Common myeloid progenitor, CD34-positive (primary cell): Measurements from ENCODE around the gene RAB5B. TPM values are rescaled to one million over a fixed set of nuclear protein-coding genes. Genes with fewer than 3 reads are reported as not detected.

Experiments
- CTCF ChIA-PET: fragments of 350-600 bp; sonication (Branson Sonifier 250); formaldehyde crosslinking; loops from one replicate; lab custom pipeline; 2021; ENCODE audit warnings: antibody characterized with exemption; lab: Charles Lee
- POLR2A ChIA-PET: fragments of 350-600 bp; sonication (Branson Sonifier 250); formaldehyde crosslinking; loops from one replicate; lab custom pipeline; 2021; ENCODE audit warnings: antibody characterized with exemption; lab: Charles Lee
- DNase-seq, 3 donors: peaks; one replicate each; pipeline versions ENCODE4 v3.0.0 to v3.0.0-alpha.2; 2013
- H3K27ac ChIP-seq, 2 experiments: 1 replicate in 1 of 2; 2 replicates in 1 of 2; pipeline ENCODE4 v1.7.0; 2013; ENCODE audit warnings: inconsistent platforms in 2 of 2, low read length in 2 of 2, mild to moderate bottlenecking in 2 of 2, low read depth in 1 of 2, moderate library complexity in 1 of 2; ENCODE audit not compliant: severe bottlenecking in 2 of 2, insufficient read depth in 1 of 2, poor library complexity in 1 of 2
- H3K27me3 ChIP-seq, 5 experiments: replicated peaks in 2 of 5; 1 replicate in 3 of 5; 2 replicates in 2 of 5; pipeline versions ENCODE4 v1.6.1 to v1.7.0; 2013; ENCODE audit warnings: low read length in 4 of 5, mild to moderate bottlenecking in 2 of 5, moderate library complexity in 2 of 5, inconsistent platforms in 1 of 5; ENCODE audit not compliant: insufficient read depth in 5 of 5, control insufficient read depth in 4 of 5
- H3K36me3 ChIP-seq, 4 experiments: 1 replicate in 2 of 4; 2 replicates in 2 of 4; pipeline versions ENCODE4 v1.6.1 to v1.7.0; 2013; ENCODE audit warnings: low read length in 3 of 4, control low read depth in 1 of 4, mild to moderate bottlenecking in 1 of 4; ENCODE audit not compliant: control insufficient read depth in 4 of 4, insufficient read depth in 4 of 4
- H3K4me1 ChIP-seq, 4 experiments: 1 replicate in 3 of 4; 2 replicates in 1 of 4; pipeline versions ENCODE4 v1.6.1 to v1.7.1; 2013; ENCODE audit warnings: low read length in 3 of 4, mild to moderate bottlenecking in 3 of 4, control low read depth in 1 of 4, inconsistent platforms in 1 of 4, moderate library complexity in 1 of 4; ENCODE audit not compliant: control insufficient read depth in 4 of 4, insufficient read depth in 4 of 4; ENCODE audit errors: control extremely low read depth in 1 of 4
- H3K4me3 ChIP-seq, 7 experiments: 1 replicate in 4 of 7; 2 replicates in 3 of 7; pipeline versions ENCODE4 v1.5.1 to v1.7.0; 2013; ENCODE audit warnings: mild to moderate bottlenecking in 7 of 7, low read length in 6 of 7, moderate library complexity in 6 of 7, inconsistent platforms in 2 of 7, low read depth in 2 of 7, control low read depth in 1 of 7; ENCODE audit not compliant: insufficient read depth in 4 of 7, control insufficient read depth in 1 of 7; ENCODE audit errors: extremely low read depth in 1 of 7
- H3K9me3 ChIP-seq, 5 experiments: 1 replicate in 4 of 5; 2 replicates in 1 of 5; pipeline versions ENCODE4 v1.6.1 to v1.7.1; 2013; ENCODE audit warnings: low read length in 4 of 5, mild to moderate bottlenecking in 2 of 5, inconsistent platforms in 1 of 5, low read depth in 1 of 5, moderate library complexity in 1 of 5; ENCODE audit not compliant: control insufficient read depth in 4 of 5, insufficient read depth in 2 of 5; ENCODE audit errors: control extremely low read depth in 1 of 5
- WGBS: methylation state at CpG from one replicate; pipeline ENCODE4 v1.1.5; 2013; ENCODE audit not compliant: insufficient coverage; 5-methylcytosine and 5-hydroxymethylcytosine counted together
- polyA plus RNA-seq: library from polyadenylated mRNA; unstranded; fragments of 120-200 nt; gene quantifications from one replicate; pipeline ENCODE4 v1.2.1, GENCODE V29; 2013

RAB5B gene
- 43.4 TPM for polyA plus RNA-seq

- Histone ChIP-seq H3K27ac (peak within 1 kb of the TSS; percentile 79 to 93), H3K9me3 (no peaks in the 10 kb centered on the region), H3K27me3 (no peaks in the 10 kb centered on the region), H3K36me3 (peaks cover 5 to 39% (median 11%) of the 10 kb centered on the region in 4 experiments), H3K4me1 (peaks cover 14 to 35% (median 20%) of the 10 kb centered on the region in 4 experiments), H3K4me3 (peak within 1 kb of the TSS; percentile 89 to 100 (median 94))
- ChIA-PET CTCF (interaction anchor here (0.8 to 2.0 kb wide), 12 partner anchors 9 to 129 kb away, joined by 3 to 9 read pairs (median 4); no protein-coding TSS in a partner anchor), POLR2A (interaction anchor here (0.6 to 1.9 kb wide), 8 partner anchors 9 to 228 kb away, joined by 3 to 10 read pairs (median 3); partner anchors contain the start of gene PA2G4)
- under 1% methylated on average over 27 of the region's 39 CpGs for WGBS
- DNase-seq, result peak; percentile 100
Measured at GRCh38 chr12:55973599-55974307, at the start of gene RAB5B. Gene RAB5B, plus strand, starts transcription at chr12:55974078. Its CDS starts 12,883 bp downstream, at chr12:55986961.

- POLR2A ChIA-PET, result no interaction called here
Measured at GRCh38 chr12:55925371-55925770, 48.5 kb upstream of the RAB5B start.

GRCh38 chr12:55925870-55926737 is 47.8 kb upstream of the RAB5B start:
- Histone ChIP-seq H3K4me3 (peak overlapping the region; percentile 83 to 100 (median 99)), H3K4me1 (peaks cover 23 to 54% (median 42%) of the 10 kb centered on the region in 4 experiments), H3K27ac (peak overlapping the region; percentile 90 to 97), H3K36me3 (peaks cover 0 to 30% (median 7%) of the 10 kb centered on the region in 4 experiments), H3K27me3 (no peaks in the 10 kb centered on the region), H3K9me3 (no peaks in the 10 kb centered on the region)
- WGBS, result 5% methylated on average over 5 of the region's 10 CpGs
- POLR2A ChIA-PET, result interaction anchor here (0.6 to 3.2 kb wide), 3 partner anchors 14 to 96 kb away, joined by 3 to 13 read pairs (median 3); partner anchors contain the start of gene DNAJC14
- CTCF ChIA-PET, result interaction anchor here (0.6 to 4.5 kb wide), 22 partner anchors 10 to 187 kb away, joined by 3 to 31 read pairs (median 4); partner anchors contain the start of genes DNAJC14, ORMDL2 and SARNP
- DNase-seq, result no peak

More at GRCh38 chr12:55925371-55925770, 48.5 kb upstream of the RAB5B start:
- 94% methylated on average over 3 of the region's 4 CpGs for WGBS
- H3K27ac ChIP-seq, result peak overlapping the region in 1 of 2 experiments; percentile 4
- H3K4me1 ChIP-seq, result peaks cover 23 to 46% (median 35%) of the 10 kb centered on the region in 4 experiments
- DNase-seq, result no peak
- H3K36me3 ChIP-seq, result peaks cover 0 to 36% (median 7%) of the 10 kb centered on the region in 4 experiments
- peak overlapping the region in 3 of 7 experiments; percentile 4 to 100 (median 100) for H3K4me3 ChIP-seq
- H3K27me3 ChIP-seq, result no peaks in the 10 kb centered on the region
- CTCF ChIA-PET, result interaction anchor here (0.9 to 4.5 kb wide), 10 partner anchors 9 to 187 kb away, joined by 3 to 31 read pairs (median 7); partner anchors contain the start of gene DNAJC14
- no peaks in the 10 kb centered on the region for H3K9me3 ChIP-seq

GRCh38 chr12:55926738-55927587 is 46.9 kb upstream of the RAB5B start:
- WGBS, result 0% methylated on average over 36 of the region's 42 CpGs
- POLR2A ChIA-PET, result interaction anchor here (0.6 to 3.2 kb wide), 4 partner anchors 13 to 108 kb away, joined by 3 to 13 read pairs (median 3); partner anchors contain the start of gene DNAJC14
- DNase-seq, result peak; percentile 95 to 97 (median 96)
- Histone ChIP-seq H3K9me3 (no peaks in the 10 kb centered on the region), H3K36me3 (peaks cover 0 to 26% (median 6%) of the 10 kb centered on the region in 4 experiments), H3K4me1 (peaks cover 23 to 61% (median 47%) of the 10 kb centered on the region in 4 experiments), H3K27me3 (no peaks in the 10 kb centered on the region), H3K4me3 (peak overlapping the region; percentile 83 to 100 (median 99)), H3K27ac (peak overlapping the region; percentile 90 to 97)
- CTCF ChIA-PET, result interaction anchor here (0.6 to 4.5 kb wide), 22 partner anchors 9 to 210 kb away, joined by 3 to 31 read pairs (median 4); partner anchors contain the start of genes DNAJC14, ORMDL2 and SARNP

GRCh38 chr12:55927588-55928502 is 46.0 kb upstream of the RAB5B start, which contains the start of gene PYM1:
Gene PYM1, minus strand, starts transcription at chr12:55927894. Its CDS starts 133 bp downstream, at chr12:55927761.
- Histone ChIP-seq H3K4me1 (peaks cover 25 to 69% (median 55%) of the 10 kb centered on the region in 4 experiments), H3K36me3 (peaks cover 0 to 18% (median 1%) of the 10 kb centered on the region in 4 experiments), H3K27me3 (no peaks in the 10 kb centered on the region), H3K4me3 (peak within 1 kb of the TSS; percentile 83 to 100 (median 99)), H3K27ac (peak within 1 kb of the TSS; percentile 90 to 97), H3K9me3 (no peaks in the 10 kb centered on the region)
- DNase-seq, result peak; percentile 76 to 87 (median 83)
- 11% methylated on average over 39 of the region's 49 CpGs for WGBS
- ChIA-PET POLR2A (interaction anchor here (1.0 to 3.2 kb wide), 2 partner anchors 97 to 109 kb away, joined by 3 to 13 read pairs; partner anchors contain the start of gene DNAJC14), CTCF (interaction anchor here (0.6 to 4.5 kb wide), 10 partner anchors 9 to 211 kb away, joined by 3 to 31 read pairs (median 6); partner anchors contain the start of genes ORMDL2 and SARNP)
